Mesendoderm (in vitro differentiated cells): ENCODE results near the gene CGA.
A peak's percentile ranks its signal among the peaks of the same experiment; 100 is the strongest.

Experiments used
- DNase-seq: peaks from one replicate; pipeline ENCODE4 v3.0.0; 2013
- H2AK5ac ChIP-seq: 2 replicates; pipeline ENCODE4 v1.6.1; 2013; ENCODE audit warnings: low read length, inconsistent platforms
- H2BK120ac ChIP-seq: 2 replicates; pipeline ENCODE4 v1.6.1; 2013; ENCODE audit warnings: low read depth, mild to moderate bottlenecking, low read length, moderate library complexity, mixed read lengths
- H2BK15ac ChIP-seq: replicated peaks from 2 replicates; pipeline ENCODE4 v1.6.1; 2013; ENCODE audit warnings: low read depth, mild to moderate bottlenecking, moderate library complexity
- H2BK5ac ChIP-seq: 2 replicates; pipeline ENCODE4 v1.6.1; 2013; ENCODE audit warnings: low read length, inconsistent platforms
- H3K18ac ChIP-seq: 2 replicates; pipeline ENCODE4 v1.6.1; 2013; ENCODE audit warnings: mild to moderate bottlenecking, low read length, mixed read lengths
- H3K23ac ChIP-seq: one replicate; pipeline ENCODE4 v1.6.1; 2013; ENCODE audit warnings: low read length
- H3K27ac ChIP-seq: 2 replicates; pipeline ENCODE4 v1.5.1; 2013; ENCODE audit warnings: low read depth, mild to moderate bottlenecking, inconsistent platforms, low read length, moderate library complexity
- H3K27me3 ChIP-seq: 2 replicates; pipeline ENCODE4 v1.6.1; 2013; ENCODE audit warnings: low read length, control low read depth, mild to moderate bottlenecking, inconsistent platforms; ENCODE audit not compliant: insufficient read depth, poor library complexity
- H3K36me3 ChIP-seq: 2 replicates; pipeline ENCODE4 v1.6.1; 2013; ENCODE audit warnings: low read length, inconsistent platforms; ENCODE audit not compliant: control insufficient read depth, insufficient read depth
- H3K4ac ChIP-seq: one replicate; pipeline ENCODE4 v1.6.1; 2013; ENCODE audit warnings: low read depth, mild to moderate bottlenecking, low read length, moderate library complexity
- H3K4me1 ChIP-seq: 2 replicates; pipeline ENCODE4 v1.6.1; 2013; ENCODE audit warnings: low read depth, low read length, inconsistent platforms; ENCODE audit not compliant: control insufficient read depth
- H3K4me2 ChIP-seq: 2 replicates; pipeline ENCODE4 v1.6.1; 2013; ENCODE audit warnings: low read length
- H3K4me3 ChIP-seq: 2 replicates; pipeline ENCODE4 v1.5.1; 2013; ENCODE audit warnings: mild to moderate bottlenecking, low read length
- H3K56ac ChIP-seq: one replicate; pipeline ENCODE4 v1.6.1; 2013; ENCODE audit warnings: low read length
- H3K79me1 ChIP-seq: 2 replicates; pipeline ENCODE4 v1.6.1; 2013; ENCODE audit warnings: low read length, inconsistent platforms
- H3K79me2 ChIP-seq: 2 replicates; pipeline ENCODE4 v1.6.1; 2013; ENCODE audit warnings: mild to moderate bottlenecking, low read length; ENCODE audit not compliant: control insufficient read depth, insufficient read depth
- H3K9ac ChIP-seq: 2 replicates; pipeline ENCODE4 v1.6.1; 2013; ENCODE audit warnings: low read length, inconsistent platforms
- H4K5ac ChIP-seq: one replicate; pipeline ENCODE4 v1.6.1; 2013; ENCODE audit warnings: low read length
- H4K8ac ChIP-seq: one replicate; pipeline ENCODE4 v1.6.1; 2013; ENCODE audit warnings: low read depth, mild to moderate bottlenecking, control low read depth, low read length, moderate library complexity
- WGBS: extraction: QIAGEN DNeasy Blood & Tissue Kit; methylation state at CpG from one replicate; pipeline ENCODE4 v1.1.7; 2013; ENCODE audit warnings: low lambda C conversion rate, missing lambda C conversion rate; ENCODE audit not compliant: insufficient coverage; ENCODE audit errors: extremely low coverage; 5-methylcytosine and 5-hydroxymethylcytosine counted together

The CGA gene

DNA sequence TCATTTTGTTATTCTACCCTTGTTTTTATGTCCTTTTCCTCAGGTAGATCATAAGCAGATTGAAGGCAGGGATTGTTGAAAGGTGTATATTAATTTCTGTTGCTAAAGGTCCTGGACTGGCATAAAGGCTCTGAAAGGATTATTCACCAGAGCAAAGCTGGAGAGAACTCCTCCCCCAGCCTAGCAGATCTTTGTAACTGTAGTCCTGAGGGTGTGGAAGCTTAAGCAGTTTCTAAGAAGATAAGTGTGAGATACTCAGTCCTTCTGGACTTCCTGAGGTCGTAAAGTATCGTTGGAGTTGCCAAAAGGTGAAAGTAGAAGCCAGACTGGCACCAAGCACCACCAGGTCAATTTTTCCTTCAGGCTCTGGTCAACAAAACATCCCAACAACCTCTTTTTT is 24.2 kb downstream of the CGA start:
- Histone ChIP-seq H2BK120ac (no peak overlapping the region), H3K56ac (no peak overlapping the region), H3K36me3 (no peaks in the 10 kb centered on the region), H3K4me1 (no peaks in the 10 kb centered on the region), H2BK5ac (no peak overlapping the region), H3K9ac (no peak overlapping the region), H3K4ac (no peak overlapping the region), H3K23ac (no peak overlapping the region), H3K79me1 (no peaks in the 10 kb centered on the region), H3K4me2 (no peak overlapping the region), H3K4me3 (no peak overlapping the region), H3K79me2 (no peaks in the 10 kb centered on the region), H3K27ac (no peak overlapping the region), H2BK15ac (no peak overlapping the region), H4K5ac (no peak overlapping the region), H4K8ac (no peak overlapping the region), H3K27me3 (no peaks in the 10 kb centered on the region), H2AK5ac (no peak overlapping the region), H3K18ac (no peak overlapping the region)
- WGBS = no CpG with 5 or more reads among the region's 2 CpGs
- peak; percentile 17 for DNase-seq

DNA sequence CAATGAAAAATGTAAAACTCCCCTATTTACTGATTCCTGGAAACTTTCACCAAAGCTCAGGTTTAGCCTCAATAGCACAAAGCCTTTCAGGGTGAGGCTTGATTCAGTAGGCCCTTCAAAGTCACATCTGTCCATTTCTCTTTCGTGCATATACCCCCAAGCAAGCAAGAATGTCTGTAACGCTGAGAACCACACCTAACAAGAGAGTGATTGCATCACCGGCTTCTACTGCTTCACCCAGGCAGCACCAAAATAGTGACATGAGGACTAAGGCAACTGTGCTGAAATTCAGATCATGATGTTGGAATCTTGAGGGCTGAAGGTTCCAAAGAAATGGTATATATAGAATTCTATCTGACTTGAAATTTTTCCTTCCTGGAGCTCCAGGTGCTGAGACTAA is 26.1 kb downstream of the CGA start:
- DNase-seq = no peak
- Histone ChIP-seq H3K18ac (no peak overlapping the region), H2BK15ac (no peak overlapping the region), H3K27ac (no peak overlapping the region), H3K79me1 (no peaks in the 10 kb centered on the region), H3K56ac (no peak overlapping the region), H4K5ac (no peak overlapping the region), H2BK120ac (no peak overlapping the region), H3K9ac (no peak overlapping the region), H3K4ac (no peak overlapping the region), H3K27me3 (no peaks in the 10 kb centered on the region), H4K8ac (no peak overlapping the region), H2AK5ac (no peak overlapping the region), H2BK5ac (no peak overlapping the region), H3K4me2 (no peak overlapping the region), H3K23ac (no peak overlapping the region), H3K4me1 (no peaks in the 10 kb centered on the region), H3K4me3 (no peak overlapping the region), H3K79me2 (no peaks in the 10 kb centered on the region), H3K36me3 (no peaks in the 10 kb centered on the region)
- WGBS = no CpG with 5 or more reads among the region's 3 CpGs

DNA sequence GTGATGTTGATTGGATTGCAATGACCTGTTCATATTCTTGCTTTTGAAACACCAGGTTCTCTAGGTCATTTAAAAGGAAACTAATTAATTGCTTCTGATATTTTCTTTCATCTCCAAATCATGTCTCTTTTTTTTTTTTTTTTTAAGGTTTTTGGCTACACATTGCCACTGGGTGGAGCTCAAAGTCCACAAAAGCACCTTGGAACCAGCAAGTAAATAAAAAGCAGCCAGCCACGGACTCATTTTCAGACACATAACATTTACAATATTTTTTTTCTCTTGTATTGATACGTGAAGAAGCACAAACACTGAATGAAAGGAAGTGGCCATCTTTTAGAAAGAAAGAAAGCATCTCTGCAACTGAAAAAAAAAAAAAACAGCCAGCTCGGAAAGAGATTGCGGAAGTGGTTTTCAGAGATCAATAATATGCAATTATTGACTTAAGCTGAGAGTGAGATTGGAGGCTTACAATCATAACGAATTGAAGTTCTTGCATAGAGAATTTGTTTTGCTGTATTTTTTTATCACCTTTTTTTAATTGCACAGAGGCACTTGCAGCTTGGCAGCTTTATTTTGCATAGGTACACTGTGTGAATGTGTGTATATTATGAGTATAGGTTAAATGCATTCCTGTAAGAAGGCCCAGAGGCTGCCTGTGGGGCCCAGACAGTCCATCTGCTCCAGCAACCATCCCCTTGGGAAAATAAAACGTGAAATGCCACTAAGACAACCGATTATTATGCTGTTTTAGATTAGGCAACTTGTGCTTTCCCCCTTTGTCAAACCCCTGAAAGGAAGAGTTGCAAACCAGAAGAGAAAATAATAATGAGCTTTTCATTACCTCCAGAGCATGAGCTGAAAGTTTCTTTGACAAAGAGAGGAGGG is 28.2 kb downstream of the CGA start:
- H3K79me2 ChIP-seq = no peaks in the 10 kb centered on the region
- H3K56ac ChIP-seq = no peak overlapping the region
- no peak overlapping the region for H4K8ac ChIP-seq
- no peaks in the 10 kb centered on the region for H3K4me1 ChIP-seq
- H3K4me2 ChIP-seq = no peak overlapping the region
- H2AK5ac ChIP-seq = no peak overlapping the region
- H3K4ac ChIP-seq = no peak overlapping the region
- no peaks in the 10 kb centered on the region for H3K27me3 ChIP-seq
- H3K4me3 ChIP-seq = no peak overlapping the region
- peak; percentile 61 for DNase-seq
- H2BK120ac ChIP-seq = no peak overlapping the region
- H3K23ac ChIP-seq = no peak overlapping the region
- no peak overlapping the region for H3K18ac ChIP-seq
- no peak overlapping the region for H3K27ac ChIP-seq
- no peak overlapping the region for H4K5ac ChIP-seq
- H3K9ac ChIP-seq = no peak overlapping the region
- H3K36me3 ChIP-seq = no peaks in the 10 kb centered on the region
- no CpG with 5 or more reads among the region's 7 CpGs for whole genome bisulfite sequencing
- no peak overlapping the region for H2BK15ac ChIP-seq
- no peak overlapping the region for H2BK5ac ChIP-seq
- no peaks in the 10 kb centered on the region for H3K79me1 ChIP-seq

DNA sequence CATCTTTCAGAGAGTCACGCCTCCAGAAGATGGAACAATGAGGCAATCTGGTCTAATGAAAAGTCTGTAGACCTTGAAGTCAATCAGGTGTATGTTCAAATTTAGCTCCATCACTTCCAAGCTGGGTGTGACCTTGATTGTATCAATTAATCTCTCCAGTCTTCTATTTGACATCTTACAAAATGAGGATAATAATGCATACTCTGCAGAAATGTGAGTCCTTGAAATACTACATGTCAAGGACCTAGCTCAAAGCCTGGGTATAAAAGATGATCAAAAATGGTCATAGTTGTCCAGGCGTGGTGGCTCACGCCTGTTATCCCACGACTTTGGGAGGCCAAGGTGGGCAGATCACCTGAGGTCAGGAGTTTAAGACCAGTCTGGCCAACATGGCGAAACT is 29.8 kb downstream of the CGA start:
- Histone ChIP-seq H3K4me3 (no peak overlapping the region), H3K56ac (no peak overlapping the region), H2AK5ac (no peak overlapping the region), H3K4me2 (no peak overlapping the region), H3K79me2 (no peaks in the 10 kb centered on the region), H3K18ac (no peak overlapping the region), H3K4ac (no peak overlapping the region), H3K27me3 (no peaks in the 10 kb centered on the region), H3K36me3 (no peaks in the 10 kb centered on the region), H4K5ac (no peak overlapping the region), H2BK5ac (no peak overlapping the region), H3K79me1 (no peaks in the 10 kb centered on the region), H4K8ac (no peak overlapping the region), H2BK120ac (no peak overlapping the region), H3K23ac (no peak overlapping the region), H2BK15ac (no peak overlapping the region), H3K4me1 (no peaks in the 10 kb centered on the region), H3K9ac (no peak overlapping the region), H3K27ac (no peak overlapping the region)
- no peak for DNase-seq
- WGBS = no CpG with 5 or more reads among the region's 5 CpGs

DNA sequence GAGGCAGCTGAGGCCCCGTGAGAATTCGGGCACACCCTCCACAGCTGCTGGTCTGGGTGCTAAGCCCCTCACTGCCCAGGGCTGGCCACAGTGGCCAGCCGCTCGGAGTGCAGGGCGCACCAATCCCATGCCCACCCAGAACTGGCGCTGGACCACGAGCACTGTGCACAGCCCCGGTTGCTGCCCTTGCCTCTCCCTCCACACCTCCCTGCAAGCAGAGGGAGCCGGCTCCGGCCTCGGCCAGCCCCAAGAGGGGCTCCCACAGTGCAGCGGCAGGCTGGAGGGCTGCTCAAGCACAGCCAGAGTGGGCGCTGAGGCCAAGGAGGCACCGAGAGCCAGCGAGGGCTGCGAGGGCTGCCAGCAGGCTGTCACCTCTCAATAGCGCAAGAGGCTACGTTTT is 35.0 kb downstream of the CGA start:
- H3K56ac ChIP-seq = no peak overlapping the region
- H3K23ac ChIP-seq = no peak overlapping the region
- no CpG with 5 or more reads among the region's 18 CpGs for WGBS
- no peak overlapping the region for H4K5ac ChIP-seq
- H3K79me1 ChIP-seq = no peaks in the 10 kb centered on the region
- H2BK5ac ChIP-seq = no peak overlapping the region
- H3K9ac ChIP-seq = no peak overlapping the region
- H3K4ac ChIP-seq = no peak overlapping the region
- DNase-seq = no peak
- H3K79me2 ChIP-seq = no peaks in the 10 kb centered on the region
- H3K27ac ChIP-seq = no peak overlapping the region
- H3K18ac ChIP-seq = no peak overlapping the region
- no peak overlapping the region for H3K4me2 ChIP-seq
- no peaks in the 10 kb centered on the region for H3K4me1 ChIP-seq
- no peaks in the 10 kb centered on the region for H3K27me3 ChIP-seq
- H2BK120ac ChIP-seq = no peak overlapping the region
- H2BK15ac ChIP-seq = no peak overlapping the region
- H4K8ac ChIP-seq = no peak overlapping the region
- H2AK5ac ChIP-seq = no peak overlapping the region
- H3K4me3 ChIP-seq = no peak overlapping the region
- no peaks in the 10 kb centered on the region for H3K36me3 ChIP-seq
